Measurements from ENCODE around the gene GATB. TPM values are rescaled to one million over a fixed set of nuclear protein-coding genes. Genes with fewer than 3 reads are reported as not detected.

Gene GATB
- total and polyA plus RNA-seq, 10 of the 15 experiments (the other 5 are each of a cell fraction or from before 2014, with no cell fraction given), result 20.5 to 37.3 (median 30.5) TPM

GRCh38 chr4:151676301-151676700 lies 84.5 kb downstream of the GATB start (continued):
- TF ChIP-seq RELA (IDR thresholded peaks at IDR 0.05; ENCODE audit: borderline replicate concordance, partially characterized antibody) (no peak), PAX5 (IDR thresholded peaks at IDR 0.05; ENCODE audit: borderline replicate concordance, low read depth, low read length) (no peak), SIX5 (IDR thresholded peaks at IDR 0.05; ENCODE audit: low read depth, low read length, severe bottlenecking) (no peak)

GRCh38 chr4:151675411-151675971 lies 85.3 kb downstream of the GATB start:
- H3K27me3 ChIP-seq (replicated peaks in 1 of 2; ENCODE audit: control insufficient read depth in 2 of 2, insufficient read depth in 2 of 2, low read length in 1 of 2), result no peaks in the 10 kb centered on the region
- H3K4me1 ChIP-seq (ENCODE audit: control insufficient read depth, insufficient read depth, low read length), result no peaks in the 10 kb centered on the region
- no peak overlapping the region for H3K4me2 ChIP-seq (ENCODE audit: control insufficient read depth, insufficient read depth)
- ChIA-PET RAD21 (ENCODE audit: unreplicated experiment) (no interaction called here), CTCF (no interaction called here), SMC1A (ENCODE audit: uncharacterized antibody, unreplicated experiment) (interaction anchor here (1.3 kb wide), 1 partner anchor 9 kb away, joined by 4 read pairs; no protein-coding TSS in a partner anchor), POLR2A (no interaction called here)
- in situ Hi-C loops (cut with MboI), result no loop called here
- no peaks in the 10 kb centered on the region for H3K79me2 ChIP-seq (ENCODE audit: control insufficient read depth, insufficient read depth, low read length)
- no peak for ATAC-seq
- intact Hi-C loops (cut with micrococcal nuclease; ENCODE audit: unreplicated experiment), result no loop called here
- H3K36me3 ChIP-seq (ENCODE audit: control insufficient read depth in 2 of 2, insufficient read depth in 2 of 2, low read length in 1 of 2), result no peaks in the 10 kb centered on the region; a peak in 2 of 4 replicates
- H2AFZ ChIP-seq (ENCODE audit: control insufficient read depth, low read depth, low read length), result no peak overlapping the region
- H3K9ac ChIP-seq (ENCODE audit: control insufficient read depth, insufficient read depth, low read length), result no peak overlapping the region
- DNase-seq (ENCODE audit: low read depth, low spot score), result no peak
- BruUV-seq (replicated peaks), result no TSS peak
- TF ChIP-seq TBL1XR1 (IDR thresholded peaks at IDR 0.05; ENCODE audit: low read depth, low read length) (no peak), ZBTB40 (IDR thresholded peaks at IDR 0.05; ENCODE audit: borderline replicate concordance) (no peak), SREBF2 (IDR thresholded peaks at IDR 0.05; ENCODE audit: low read length) (no peak)
- FAIRE-seq, result no peak
- 82% methylated on average over 9 of the region's 9 CpGs for WGBS (ENCODE audit: insufficient coverage, insufficient replicate concordance, low lambda C conversion rate, missing lambda C conversion rate)
- H3K4me3 ChIP-seq, result no peak overlapping the region
- no peaks in the 10 kb centered on the region for H4K20me1 ChIP-seq (ENCODE audit: control insufficient read depth, insufficient read depth)
- no peaks in the 10 kb centered on the region for H3K9me3 ChIP-seq (replicated peaks; ENCODE audit: control insufficient read depth, insufficient read depth, low read length)
- no peak overlapping the region for H3K27ac ChIP-seq (ENCODE audit: control insufficient read depth, insufficient read depth)

Data from GM12878 (cell line).